IMR-90 (cell line): Measurements from ENCODE around the gene FAM174C. TPM values are rescaled to one million over a fixed set of nuclear protein-coding genes. Genes with fewer than 3 reads are reported as not detected.
A peak's percentile ranks its signal among the peaks of the same experiment; 100 is the strongest.

Source experiments
- ATAC-seq: fragments of 200-7000 bp; cut with Tn5 transposase; 2 replicates; pipeline ENCODE4 v1.9.1; 2020; ENCODE audit warnings: low read depth, mild to moderate bottlenecking, moderate library complexity
- BruUV-seq: library from RNA; stranded (reverse); fragments of 400-500 nt; replicated peaks from 2 replicates; lab custom pipeline; 2021; lab: Mats Ljungman, UMichigan
- CTCF ChIA-PET: fragments of 300-600 bp; formaldehyde crosslinking; extraction: SDS; loops from one replicate; lab custom pipeline; 2021; ENCODE audit warnings: antibody characterized with exemption; lab: Yijun Ruan, JAX
- POLR2A ChIA-PET: fragments of 300-600 bp; sonication (Branson Sonifier 250); formaldehyde crosslinking; loops from one replicate; lab custom pipeline; 2022; ENCODE audit warnings: antibody characterized with exemption; ENCODE audit not compliant: unreplicated experiment; lab: Charles Lee
- DNase-seq: peaks from one replicate; pipeline ENCODE4 v3.0.0; 2013
- H2AFZ ChIP-seq: replicated peaks from 2 replicates; pipeline ENCODE3; 2013; ENCODE audit warnings: low read length, mild to moderate bottlenecking; ENCODE audit not compliant: poor library complexity
- H2AK5ac ChIP-seq: 2 replicates; pipeline ENCODE4 v1.6.1; 2013; ENCODE audit warnings: low read depth, low read length, inconsistent platforms
- H2AK9ac ChIP-seq: replicated peaks from 2 replicates; pipeline ENCODE3; 2013; ENCODE audit warnings: mild to moderate bottlenecking, low read depth, low read length, moderate library complexity; ENCODE audit not compliant: poor library complexity
- H2BK120ac ChIP-seq: 2 replicates; pipeline ENCODE4 v1.6.1; 2013; ENCODE audit warnings: low read depth, low read length, inconsistent platforms
- H2BK15ac ChIP-seq: 3 replicates; pipeline ENCODE4 v1.6.1; 2013; ENCODE audit warnings: low read depth, low read length, inconsistent platforms
- H2BK20ac ChIP-seq: 2 replicates; pipeline ENCODE4 v1.6.1; 2013; ENCODE audit warnings: low read depth, mild to moderate bottlenecking, inconsistent platforms, low read length, moderate library complexity
- H2BK5ac ChIP-seq: 2 replicates; pipeline ENCODE4 v1.6.1; 2013; ENCODE audit warnings: mild to moderate bottlenecking, low read depth, low read length, inconsistent platforms; ENCODE audit not compliant: poor library complexity, severe bottlenecking
- H3K14ac ChIP-seq: replicated peaks from 2 replicates; pipeline ENCODE4 v1.6.1; 2013; ENCODE audit warnings: low read depth, low read length, inconsistent platforms
- H3K18ac ChIP-seq: 2 replicates; pipeline ENCODE4 v1.6.1; 2013; ENCODE audit warnings: low read depth, low read length, control low read depth
- H3K23ac ChIP-seq: 2 replicates; pipeline ENCODE4 v1.6.1; 2013; ENCODE audit warnings: low read depth, low read length, inconsistent platforms
- H3K27ac ChIP-seq: 2 replicates; pipeline ENCODE4 v1.5.1; 2013; ENCODE audit warnings: mild to moderate bottlenecking, control low read depth, low read length; ENCODE audit not compliant: insufficient read depth
- H3K27me3 ChIP-seq: 2 replicates; pipeline ENCODE4 v1.6.1; 2013; ENCODE audit warnings: low read length; ENCODE audit not compliant: control insufficient read depth, insufficient read depth
- H3K36me3 ChIP-seq: 2 replicates; pipeline ENCODE4 v1.6.1; 2013; ENCODE audit warnings: low read length, mixed read lengths; ENCODE audit not compliant: control insufficient read depth, insufficient read depth
- H3K4ac ChIP-seq: 2 replicates; pipeline ENCODE4 v1.6.1; 2013; ENCODE audit warnings: low read depth, low read length, inconsistent platforms
- H3K4me1 ChIP-seq: 2 replicates; pipeline ENCODE4 v1.6.1; 2013; ENCODE audit warnings: low read length, mixed read lengths; ENCODE audit not compliant: control insufficient read depth, insufficient read depth
- H3K4me2 ChIP-seq: 2 replicates; pipeline ENCODE4 v1.6.1; 2013; ENCODE audit warnings: low read depth, mild to moderate bottlenecking, control low read depth, low read length, moderate library complexity
- H3K4me3 ChIP-seq: 2 replicates; pipeline ENCODE4 v1.5.1; 2013; ENCODE audit warnings: low read depth, mild to moderate bottlenecking, control low read depth, low read length, moderate library complexity; ENCODE audit not compliant: insufficient read depth
- H3K56ac ChIP-seq: 2 replicates; pipeline ENCODE4 v1.6.1; 2013; ENCODE audit warnings: low read length, inconsistent platforms; ENCODE audit not compliant: insufficient read depth; ENCODE audit errors: extremely low read depth
- H3K79me1 ChIP-seq, 2 experiments: 2 replicates each; pipeline ENCODE4 v1.6.1; 2013; ENCODE audit warnings: low read length in 2 of 2, inconsistent platforms in 1 of 2, low read depth in 1 of 2
- H3K9ac ChIP-seq: 2 replicates; pipeline ENCODE4 v1.6.1; 2013; ENCODE audit warnings: low read depth, low read length, control low read depth
- H3K9me1 ChIP-seq: 2 replicates; pipeline ENCODE4 v1.6.1; 2013; ENCODE audit warnings: low read length, inconsistent platforms; ENCODE audit not compliant: insufficient read depth
- H3K9me3 ChIP-seq: 2 replicates; pipeline ENCODE4 v1.6.1; 2013; ENCODE audit warnings: low read length; ENCODE audit not compliant: control insufficient read depth, insufficient read depth
- H4K20me1 ChIP-seq: 2 replicates; pipeline ENCODE4 v1.6.1; 2013; ENCODE audit warnings: low read length, inconsistent platforms; ENCODE audit not compliant: insufficient read depth
- H4K5ac ChIP-seq: 2 replicates; pipeline ENCODE4 v1.6.1; 2013; ENCODE audit warnings: mild to moderate bottlenecking, low read depth, low read length, control low read depth
- H4K8ac ChIP-seq, 2 experiments: 2 replicates each; pipeline ENCODE4 v1.6.1; 2013; ENCODE audit warnings: low read depth in 2 of 2, low read length in 2 of 2, control low read depth in 1 of 2, inconsistent platforms in 1 of 2
- H4K91ac ChIP-seq: 2 replicates; pipeline ENCODE4 v1.6.1; 2013; ENCODE audit warnings: low read depth, low read length, inconsistent platforms; ENCODE audit not compliant: insufficient read depth
- CEBPB ChIP-seq: IDR thresholded peaks from 2 replicates; pipeline ENCODE4 v1.6.1; 2012; ENCODE audit warnings: low read depth, low read length, improper control_type of control experiment
- CHD1 ChIP-seq: IDR thresholded peaks from 2 replicates; pipeline ENCODE4 v1.6.1; 2012; ENCODE audit warnings: low read depth, low read length, improper control_type of control experiment
- CTCF ChIP-seq: conservative IDR thresholded peaks from 2 replicates; pipeline ENCODE4 v1.5.1; 2012; ENCODE audit warnings: mild to moderate bottlenecking, low read depth, low read length, improper control_type of control experiment
- ELK1 ChIP-seq: fragments of 150-350 bp; IDR thresholded peaks from 2 replicates; pipeline ENCODE4 v1.6.1; 2016; ENCODE audit warnings: low read depth, mild to moderate bottlenecking, low read length, moderate library complexity, borderline replicate concordance
- FOS ChIP-seq: fragments of 150-350 bp; IDR thresholded peaks from 2 replicates; pipeline ENCODE4 v1.6.1; 2016; ENCODE audit warnings: low read depth, low read length
- MAFK ChIP-seq: IDR thresholded peaks from 2 replicates; pipeline ENCODE4 v1.6.1; 2012; ENCODE audit warnings: low read depth, low read length, improper control_type of control experiment
- MAZ ChIP-seq: IDR thresholded peaks from 2 replicates; pipeline ENCODE4 v1.6.1; 2012; ENCODE audit warnings: low read depth, mild to moderate bottlenecking, low read length, improper control_type of control experiment, moderate library complexity, borderline replicate concordance
- MXI1 ChIP-seq: IDR thresholded peaks from 2 replicates; pipeline ENCODE4 v1.6.1; 2012; ENCODE audit warnings: low read depth, mild to moderate bottlenecking, low read length, moderate library complexity, borderline replicate concordance
- RAD21 ChIP-seq: IDR thresholded peaks from 2 replicates; pipeline ENCODE4 v1.6.1; 2012; ENCODE audit warnings: low read length, improper control_type of control experiment
- RCOR1 ChIP-seq: IDR thresholded peaks from 2 replicates; pipeline ENCODE4 v1.6.1; 2012; ENCODE audit warnings: mild to moderate bottlenecking, low read length, improper control_type of control experiment; ENCODE audit not compliant: insufficient replicate concordance
- RFX5 ChIP-seq: IDR thresholded peaks from 2 replicates; pipeline ENCODE4 v1.8.0; 2012; ENCODE audit warnings: low read depth, mild to moderate bottlenecking, low read length, moderate library complexity
- SMC3 ChIP-seq: fragments of 150-350 bp; IDR thresholded peaks from 2 replicates; pipeline ENCODE4 v1.6.1; 2016; ENCODE audit warnings: low read depth, mild to moderate bottlenecking, antibody characterized with exemption, low read length, moderate library complexity
- USF2 ChIP-seq: fragments of 150-350 bp; IDR thresholded peaks from 2 replicates; pipeline ENCODE4 v1.6.1; 2017; ENCODE audit warnings: mild to moderate bottlenecking, antibody characterized with exemption, low read length, low read depth
- WGBS, 2 experiments: methylation state at CpG; one replicate each; pipeline versions ENCODE4 v1.1.5 to v1.1.7; 2013; ENCODE audit warnings: missing lambda C conversion rate in 2 of 2; ENCODE audit not compliant: insufficient read length in 1 of 2; ENCODE audit errors: extremely low coverage in 2 of 2; 5-methylcytosine and 5-hydroxymethylcytosine counted together
- dilution Hi-C: fragments of 300-500 bp; cut with HindIII; formaldehyde crosslinking; loops from one replicate; pipeline ENCODE4 v1.14.3; 2018; ENCODE audit warnings: low sequenced_read_pairs; ENCODE audit not compliant: unreplicated experiment
- in situ Hi-C: fragments of 300-500 bp; cut with MboI; formaldehyde crosslinking; loops from 3 replicates; pipeline ENCODE4 v1.14.3; 2019; ENCODE audit warnings: low sequenced_read_pairs, inconsistent platforms, mixed read lengths
- intact Hi-C: fragments of 100-400 bp; cut with micrococcal nuclease; formaldehyde crosslinking; loops from 2 replicates; pipeline ENCODE4 v1.10.0; 2022
- polyA plus RNA-seq, 3 experiments: library from polyadenylated mRNA; depleted of rRNA; stranded (reverse); fragments of >200 nt; gene quantifications; 2 replicates each; pipeline ENCODE4 v1.2.3, GENCODE V29; 2012; ENCODE audit warnings: low replicate concordance in 1 of 3
- total RNA-seq: library from RNA; depleted of rRNA; stranded (reverse); fragments of >200 nt; gene quantifications from 2 replicates; pipeline ENCODE4 v1.2.3, GENCODE V29; 2012

FAM174C gene
- total and polyA plus RNA-seq, 2 of the 4 experiments (the other 2 are of a cell fraction): 7.5 to 61.8 TPM

GRCh38 chr19:1251330-1252220 is 23.8 kb upstream of the FAM174C start:
- peak overlapping the region; percentile 94 for H2AK5ac ChIP-seq
- peak overlapping the region; percentile 92 for H2AK9ac ChIP-seq
- no peaks in the 10 kb centered on the region for H3K27me3 ChIP-seq
- DNase-seq (peak; percentile 68), ATAC-seq (no peak)
- H2BK15ac ChIP-seq: peak overlapping the region; percentile 76; the same call in 1 of the 3 replicates
- no peak overlapping the region for H2BK20ac ChIP-seq
- peak overlapping the region; percentile 98 for H3K4ac ChIP-seq
- peak overlapping the region; percentile 97 for H3K23ac ChIP-seq
- CTCF ChIA-PET: no interaction called here
- H3K4me3 ChIP-seq: peak overlapping the region; percentile 94
- H3K56ac ChIP-seq: peak overlapping the region; percentile 84
- in situ Hi-C loops (no loop called here), dilution Hi-C loops (no loop called here), intact Hi-C loops (no loop called here)
- H3K18ac ChIP-seq: peak overlapping the region; percentile 85
- no peaks in the 10 kb centered on the region for H3K9me1 ChIP-seq
- H3K79me1 ChIP-seq: peaks cover 0 to 30% of the 10 kb centered on the region in 2 experiments; a peak in 2 of 4 replicates
- no peaks in the 10 kb centered on the region for H3K9me3 ChIP-seq
- peaks cover 78% of the 10 kb centered on the region for H4K20me1 ChIP-seq
- POLR2A ChIA-PET: interaction anchor here (0.8 to 1.0 kb wide), 2 partner anchors 15 to 17 kb away, joined by 3 read pairs; partner anchors contain the start of gene CIRBP
- H3K9ac ChIP-seq: peak overlapping the region; percentile 97
- peak overlapping the region; percentile 14 for H2AFZ ChIP-seq
- 0% methylated on average over 8 of the region's 41 CpGs; no CpG with 5 or more reads in 1 of the 2 experiments for WGBS, 2 experiments
- peak overlapping the region; percentile 80; a peak in 3 of 4 replicates for H4K8ac ChIP-seq
- no TSS peak for BruUV-seq
- H2BK5ac ChIP-seq: peak overlapping the region; percentile 99
- peak overlapping the region; percentile 80 for H4K5ac ChIP-seq
- peak overlapping the region; percentile 82 for H3K4me2 ChIP-seq
- H2BK120ac ChIP-seq: peak overlapping the region; percentile 85
- peaks cover 50% of the 10 kb centered on the region for H3K36me3 ChIP-seq
- peaks cover 29% of the 10 kb centered on the region for H3K4me1 ChIP-seq
- peak overlapping the region; percentile 99 for H3K27ac ChIP-seq
- H4K91ac ChIP-seq: peak overlapping the region; percentile 97
- peak overlapping the region; percentile 96 for H3K14ac ChIP-seq
- TF ChIP-seq MAFK (no peak), RFX5 (no peak), RCOR1 (no peak), USF2 (no peak), CHD1 (peak; percentile 68; the same call in 1 of the 2 replicates), ELK1 (no peak), MAZ (no peak), SMC3 (no peak), CEBPB (0 out of 2 replicates have a peak, but pooled peaks have one; percentile 0), RAD21 (no peak), FOS (no peak), MXI1 (no peak), CTCF (no peak)
